ENCODE measurements around the gene PRUNE2. TPM values are rescaled to one million over a fixed set of nuclear protein-coding genes. Genes with fewer than 3 reads are reported as not detected.

PRUNE2 gene
- total RNA-seq, 4 donors from 2014 or later = 15.6 to 37.8 (median 26.1) TPM

GRCh38 chr9:76613974-76614373 is 291.9 kb downstream of the PRUNE2 start:
- H3K36me3 ChIP-seq = peaks cover 0 to 4% (median 0%) of the 10 kb centered on the region in 3 donors
- H3K9me3 ChIP-seq = no peaks in the 10 kb centered on the region
- H3K27me3 ChIP-seq = no peaks in the 10 kb centered on the region
- H3K4me3 ChIP-seq = no peak overlapping the region
- peaks cover 0 to 39% (median 3%) of the 10 kb centered on the region in 4 donors for H3K4me1 ChIP-seq
- DNase-seq = no peak
- H3K27ac ChIP-seq = peak overlapping the region in 3 of 4 donors; percentile 27 to 77 (median 76)
- TF ChIP-seq POLR2A (IDR thresholded peaks at IDR 0.05) (no peak), CTCF (IDR thresholded peaks at IDR 0.05) (no peak)

- Histone ChIP-seq H3K27me3 (no peaks in the 10 kb centered on the region), H3K4me1 (peaks cover 0 to 32% (median 0%) of the 10 kb centered on the region in 4 donors), H3K36me3 (peaks cover 0 to 4% (median 0%) of the 10 kb centered on the region in 3 donors), H3K27ac (peak overlapping the region in 2 of 4 donors; percentile 76 to 77), H3K4me3 (no peak overlapping the region), H3K9me3 (no peaks in the 10 kb centered on the region)
- TF ChIP-seq POLR2A (IDR thresholded peaks at IDR 0.05) (no peak), CTCF (IDR thresholded peaks at IDR 0.05) (no peak)
- no peak for DNase-seq
Observed at GRCh38 chr9:76613150-76613781, 292.6 kb downstream of the PRUNE2 start.

GRCh38 chr9:76610011-76610352 is 295.9 kb downstream of the PRUNE2 start:
- Histone ChIP-seq H3K9me3 (no peaks in the 10 kb centered on the region), H3K36me3 (peaks cover 0 to 4% (median 0%) of the 10 kb centered on the region in 3 donors), H3K4me1 (peaks cover 0 to 20% (median 0%) of the 10 kb centered on the region in 4 donors), H3K27me3 (no peaks in the 10 kb centered on the region), H3K27ac (peak overlapping the region in 2 of 4 donors; percentile 43 to 55), H3K4me3 (peak overlapping the region in 1 of 4 donors; percentile 22)
- TF ChIP-seq POLR2A (IDR thresholded peaks at IDR 0.05) (peak in 1 of 2 donors; percentile 23), CTCF (IDR thresholded peaks at IDR 0.05) (no peak)
- DNase-seq = peak in 2 of 3 donors; percentile 75 to 81

GRCh38 chr9:76609285-76610010 is 296.5 kb downstream of the PRUNE2 start:
- Histone ChIP-seq H3K4me1 (peaks cover 0 to 15% (median 0%) of the 10 kb centered on the region in 4 donors), H3K27me3 (no peaks in the 10 kb centered on the region), H3K27ac (peak overlapping the region in 2 of 4 donors; percentile 43 to 55), H3K36me3 (peaks cover 0 to 4% (median 0%) of the 10 kb centered on the region in 3 donors), H3K4me3 (peak overlapping the region in 1 of 4 donors; percentile 22), H3K9me3 (no peaks in the 10 kb centered on the region)
- no peak for DNase-seq
- TF ChIP-seq CTCF (IDR thresholded peaks at IDR 0.05) (no peak), POLR2A (IDR thresholded peaks at IDR 0.05) (no peak)

GRCh38 chr9:76608575-76609273 is 297.2 kb downstream of the PRUNE2 start:
- DNase-seq = peak in 1 of 3 donors; percentile 49
- Histone ChIP-seq H3K9me3 (no peaks in the 10 kb centered on the region), H3K27me3 (no peaks in the 10 kb centered on the region), H3K36me3 (peaks cover 0 to 4% (median 0%) of the 10 kb centered on the region in 3 donors), H3K4me3 (peak overlapping the region in 1 of 4 donors; percentile 22), H3K4me1 (peaks cover 0 to 10% (median 0%) of the 10 kb centered on the region in 4 donors), H3K27ac (peak overlapping the region in 2 of 4 donors; percentile 40 to 43)
- TF ChIP-seq POLR2A (IDR thresholded peaks at IDR 0.05) = no peak
- TF ChIP-seq CTCF (IDR thresholded peaks at IDR 0.05) = no peak

Measured in Peyer's patch (tissue), 4 donors.